HG03378 (cell line): ENCODE measurements around the gene RHBDL1.

Source experiments
- ATAC-seq: cut with Tn5 transposase; IDR thresholded peaks from one replicate; pipeline ENCODE4 v1.9.1; 2021; ENCODE audit warnings: mild to moderate bottlenecking, moderate library complexity; ENCODE audit not compliant: unreplicated experiment

Gene RHBDL1

GRCh38 chr16:716768-717325 is 41.4 kb downstream of the RHBDL1 start:
- ATAC-seq: no peak

- ATAC-seq: no peak
Measured at GRCh38 chr16:717450-718245, 42.2 kb downstream of the RHBDL1 start.

- no peak for ATAC-seq
Measured at GRCh38 chr16:718389-718788, 42.9 kb downstream of the RHBDL1 start.

GRCh38 chr16:718922-719321 is 43.5 kb downstream of the RHBDL1 start:
- no peak for ATAC-seq

GRCh38 chr16:719815-720446 is 44.5 kb downstream of the RHBDL1 start:
- no peak for ATAC-seq

DNA sequence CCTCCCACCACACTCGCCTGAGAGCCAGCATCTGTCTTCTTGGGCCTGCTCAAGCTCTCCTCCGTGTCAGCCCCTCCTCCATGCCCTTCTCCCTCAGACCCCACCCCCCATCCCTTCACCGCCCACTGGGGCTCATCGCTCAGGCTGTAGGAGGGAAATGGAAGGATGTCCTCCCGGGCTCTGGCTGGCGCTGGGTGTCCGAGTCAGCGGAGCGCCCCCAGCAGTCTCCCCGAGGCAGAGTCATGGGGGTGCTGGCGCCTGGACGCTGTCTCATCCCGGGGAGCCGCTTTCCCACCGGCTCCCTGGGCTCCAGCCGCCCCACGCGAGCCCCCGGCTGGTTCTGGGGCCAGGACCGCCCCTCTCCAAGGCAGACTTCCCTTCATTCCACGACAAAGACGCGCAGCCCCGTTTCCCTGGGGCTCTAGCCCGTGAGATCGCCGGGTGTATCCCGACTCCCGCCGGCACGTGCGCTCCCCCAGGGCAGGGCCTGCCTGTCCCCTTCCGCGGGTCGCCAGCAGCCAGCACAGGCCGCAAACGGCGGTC is 45.0 kb downstream of the RHBDL1 start:
- peak; percentile 3 for ATAC-seq

DNA sequence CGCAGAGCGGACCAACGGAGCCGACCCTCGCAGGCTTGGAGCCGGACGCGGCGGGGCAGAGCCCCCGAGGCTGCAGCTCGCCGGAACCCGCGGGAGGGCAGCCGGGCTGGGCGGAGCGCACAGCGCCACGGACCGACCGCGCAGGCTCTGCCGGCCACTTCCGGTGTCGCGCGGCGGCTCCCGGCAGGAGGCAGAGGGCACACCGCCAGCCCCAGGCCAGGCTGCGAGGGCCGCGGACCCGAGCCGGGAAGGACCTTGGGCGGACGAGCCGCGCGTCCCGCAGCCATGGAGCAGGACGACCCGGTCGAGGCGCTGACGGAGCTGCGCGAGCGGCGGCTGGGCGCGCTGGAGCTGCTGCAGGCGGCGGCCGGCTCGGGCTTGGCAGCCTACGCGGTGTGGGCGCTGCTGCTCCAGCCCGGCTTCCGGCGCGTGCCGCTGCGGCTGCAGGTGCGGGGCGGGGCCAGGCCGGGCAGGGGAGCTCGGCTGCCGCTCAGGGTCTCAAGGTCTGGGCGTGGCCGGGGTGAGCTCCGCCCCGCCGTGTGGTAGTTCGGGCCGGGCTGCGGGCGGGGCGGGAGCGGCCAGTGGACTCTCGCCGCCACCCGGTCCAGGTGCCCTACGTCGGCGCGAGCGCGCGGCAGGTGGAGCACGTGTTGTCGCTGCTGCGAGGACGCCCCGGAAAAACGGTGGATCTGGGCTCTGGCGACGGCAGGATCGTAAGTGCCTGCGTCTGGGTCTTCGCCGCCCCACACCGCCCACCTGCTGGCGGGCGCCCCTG is 45.7 kb downstream of the RHBDL1 start, which contains the start of gene ANTKMT:
TSS of gene ANTKMT (plus strand) at position 157 of the 775 bp plus-strand sequence. CDS start at position 286, 129 bp downstream.
- peak; percentile 33 for ATAC-seq

DNA sequence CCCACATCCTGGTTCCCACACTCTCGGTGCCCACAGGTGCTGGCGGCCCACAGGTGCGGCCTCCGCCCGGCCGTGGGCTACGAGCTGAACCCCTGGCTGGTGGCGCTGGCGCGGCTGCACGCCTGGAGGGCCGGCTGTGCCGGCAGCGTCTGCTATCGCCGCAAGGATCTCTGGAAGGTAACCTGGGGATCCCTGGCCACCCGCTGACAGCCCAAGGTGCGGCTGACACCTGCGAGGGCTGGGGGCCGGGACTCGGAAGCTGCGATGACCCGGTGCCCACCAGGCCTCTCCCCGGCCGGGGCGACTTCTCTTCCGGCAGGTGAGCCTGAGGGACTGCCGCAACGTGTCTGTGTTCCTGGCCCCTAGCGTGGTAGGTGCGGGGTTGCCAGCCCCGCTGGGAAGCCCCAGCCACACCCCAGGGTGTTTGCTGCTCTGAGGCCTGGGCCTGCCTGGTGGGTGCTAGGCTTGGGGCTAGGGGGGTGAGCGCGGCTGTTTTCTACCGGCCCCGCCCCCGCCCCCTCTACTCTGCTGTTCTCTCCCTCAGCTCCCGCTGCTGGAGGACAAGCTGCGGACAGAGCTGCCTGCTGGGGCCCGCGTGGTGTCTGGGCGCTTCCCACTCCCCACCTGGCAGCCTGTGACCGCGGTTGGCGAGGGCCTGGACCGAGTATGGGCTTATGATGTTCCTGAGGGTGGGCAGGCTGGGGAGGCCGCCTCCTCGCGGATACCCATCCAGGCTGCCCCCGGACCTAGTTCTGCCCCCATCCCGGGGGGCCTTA is 46.5 kb downstream of the RHBDL1 start:
- ATAC-seq: no peak

GRCh38 chr16:722835-723633 is 47.6 kb downstream of the RHBDL1 start:
- ATAC-seq: no peak

- no peak for ATAC-seq
Measured at GRCh38 chr16:723695-724094, 48.2 kb downstream of the RHBDL1 start.

- no peak for ATAC-seq
Measured at GRCh38 chr16:724188-725040, 48.9 kb downstream of the RHBDL1 start.

- no peak for ATAC-seq
Measured at GRCh38 chr16:725041-725376, 49.5 kb downstream of the RHBDL1 start.

DNA sequence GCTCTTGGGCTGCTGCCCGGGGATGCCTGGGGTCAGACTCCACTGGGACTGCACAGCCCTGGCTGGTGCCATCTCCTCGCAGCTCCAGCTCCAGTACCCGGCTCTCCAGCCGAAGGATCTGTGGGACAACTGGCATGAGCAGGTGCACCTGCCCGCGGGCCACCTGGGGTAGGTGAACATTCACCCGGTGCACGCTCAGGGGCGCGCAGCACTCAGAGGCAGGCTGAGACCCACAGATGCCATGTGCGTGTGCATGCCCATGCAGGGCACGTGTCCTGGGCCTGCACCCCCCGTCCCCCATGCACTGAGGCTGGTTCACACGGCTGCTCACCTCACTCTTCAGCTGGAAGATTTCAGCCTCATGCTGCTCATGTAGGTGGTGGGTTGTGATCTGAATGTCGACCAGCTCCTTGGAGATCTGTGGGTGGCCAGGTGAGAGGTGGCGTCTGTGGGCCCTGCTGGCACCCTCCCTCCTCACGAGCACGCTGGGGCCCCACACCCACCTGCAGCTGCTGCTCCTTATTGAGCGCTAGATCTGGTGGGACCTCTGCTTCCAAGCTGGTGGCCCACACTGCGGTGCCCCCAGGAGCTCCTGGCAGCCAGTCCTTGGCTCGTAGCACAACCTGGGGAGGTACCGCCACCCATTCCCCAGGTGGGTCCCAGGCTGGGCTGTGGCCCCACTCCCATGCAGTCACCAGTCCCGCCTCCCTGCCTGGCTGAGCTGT is 50.2 kb downstream of the RHBDL1 start:
- ATAC-seq: no peak

GRCh38 chr16:726188-726437 is 50.6 kb downstream of the RHBDL1 start:
- ATAC-seq: no peak

- no peak for ATAC-seq
Measured at GRCh38 chr16:726438-727290, 51.2 kb downstream of the RHBDL1 start, which contains the start of the genes CCDC78 and HAGHL. Gene CCDC78 (minus strand): TSS chr16:726443. CDS start chr16:726367, 76 bp downstream. Gene HAGHL (plus strand): TSS chr16:727106. CDS start chr16:727510, 404 bp downstream.

DNA sequence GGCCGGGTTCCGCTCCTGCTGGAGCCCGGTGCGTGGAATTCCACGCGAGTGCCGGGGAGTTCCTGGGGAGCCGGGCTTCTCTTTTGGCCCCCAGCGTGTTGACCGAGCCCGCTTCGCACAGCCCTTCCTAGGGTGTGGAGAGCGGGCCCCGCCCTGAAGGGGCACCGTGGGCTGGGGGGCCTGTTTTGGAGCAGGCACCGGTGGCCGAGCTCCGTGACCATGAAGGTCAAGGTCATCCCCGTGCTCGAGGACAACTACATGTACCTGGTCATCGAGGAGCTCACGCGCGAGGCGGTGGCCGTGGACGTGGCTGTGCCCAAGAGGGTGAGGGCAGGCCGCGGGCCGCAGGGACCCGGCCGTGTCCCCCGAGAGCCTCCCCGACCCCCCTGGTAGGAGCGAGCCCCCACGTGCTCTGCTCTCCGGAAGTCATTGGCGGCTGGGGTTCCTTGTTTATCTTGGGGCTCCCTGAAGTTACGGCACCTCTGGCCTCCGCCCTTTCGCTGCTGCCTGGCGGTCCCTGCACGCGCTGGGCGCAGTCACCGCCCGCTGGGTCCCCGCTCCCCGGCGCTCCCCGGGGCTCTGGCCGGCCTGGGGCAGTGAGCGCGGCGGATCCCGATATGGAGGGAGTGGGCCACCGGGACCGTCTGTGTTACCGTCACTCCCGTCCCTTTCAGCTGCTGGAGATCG is 52.0 kb downstream of the RHBDL1 start:
- ATAC-seq: no peak
